Mesodermal cell (in vitro differentiated cells): ENCODE measurements around the gene SLC39A13.
"Not testable (repeated sequence)": the region's sequence is repeated elsewhere in the genome, so short reads cannot be mapped to it uniquely, and the experiment has no call there.

ENCODE experiments used
- H3K27ac ChIP-seq: 2 replicates; pipeline ENCODE4 v1.7.0; 2013; ENCODE audit warnings: mild to moderate bottlenecking, low read depth, low read length, moderate library complexity; ENCODE audit not compliant: severe bottlenecking
- H3K36me3 ChIP-seq: 2 replicates; pipeline ENCODE4 v1.7.1; 2013; ENCODE audit warnings: mild to moderate bottlenecking, low read length, moderate library complexity; ENCODE audit not compliant: control insufficient read depth, insufficient read depth
- H3K4me1 ChIP-seq: one replicate; pipeline ENCODE4 v1.7.1; 2013; ENCODE audit warnings: mild to moderate bottlenecking, low read length; ENCODE audit not compliant: insufficient read depth, control insufficient read depth, poor library complexity, severe bottlenecking
- H3K4me3 ChIP-seq: 2 replicates; pipeline ENCODE4 v1.7.0; 2013; ENCODE audit warnings: low read length, control low read depth, mild to moderate bottlenecking; ENCODE audit not compliant: insufficient read depth, poor library complexity, severe bottlenecking; ENCODE audit errors: extremely low read depth
- H3K9me3 ChIP-seq: 2 replicates; pipeline ENCODE4 v1.7.1; 2013; ENCODE audit warnings: mild to moderate bottlenecking, low read length, moderate library complexity; ENCODE audit not compliant: control insufficient read depth
- whole genome bisulfite sequencing, 2 experiments: methylation state at CpG; one replicate each; pipeline ENCODE4 v1.1.5; 2013; ENCODE audit warnings: missing lambda C conversion rate in 2 of 2; ENCODE audit not compliant: insufficient coverage in 2 of 2; 5-methylcytosine and 5-hydroxymethylcytosine counted together

The SLC39A13 gene

GRCh38 chr11:47443817-47444216 is 35.4 kb downstream of the SLC39A13 start:
- 88 to 100% methylated on average over 1 to 2 of the region's 3 CpGs for WGBS, 2 experiments
- H3K36me3 ChIP-seq: no peaks in the 10 kb centered on the region
- H3K9me3 ChIP-seq: no peaks in the 10 kb centered on the region
- H3K4me3 ChIP-seq: no peak overlapping the region
- no peak overlapping the region for H3K27ac ChIP-seq
- no peaks in the 10 kb centered on the region for H3K4me1 ChIP-seq

- WGBS, 2 experiments: 97% methylated on average over 4 of the region's 4 CpGs
- Histone ChIP-seq H3K27ac (no peak overlapping the region), H3K4me3 (no peak overlapping the region), H3K36me3 (no peaks in the 10 kb centered on the region), H3K9me3 (no peaks in the 10 kb centered on the region), H3K4me1 (no peaks in the 10 kb centered on the region)
Observed at GRCh38 chr11:47445840-47446239, 37.5 kb downstream of the SLC39A13 start.

GRCh38 chr11:47446833-47447232 is 38.4 kb downstream of the SLC39A13 start:
- Histone ChIP-seq H3K4me1 (no peaks in the 10 kb centered on the region), H3K4me3 (no peak overlapping the region), H3K36me3 (no peaks in the 10 kb centered on the region), H3K27ac (no peak overlapping the region), H3K9me3 (no peaks in the 10 kb centered on the region)
- WGBS, 2 experiments: 93 to 98% methylated on average over 9 of the region's 9 CpGs

GRCh38 chr11:47447906-47448305 is 39.5 kb downstream of the SLC39A13 start:
- H3K27ac ChIP-seq: no peak overlapping the region
- H3K9me3 ChIP-seq: no peaks in the 10 kb centered on the region
- H3K36me3 ChIP-seq: no peaks in the 10 kb centered on the region
- 97% methylated on average over 12 of the region's 12 CpGs for WGBS, 2 experiments
- no peaks in the 10 kb centered on the region for H3K4me1 ChIP-seq
- no peak overlapping the region for H3K4me3 ChIP-seq

- 91 to 94% methylated on average over 24 to 32 of the region's 32 CpGs for WGBS, 2 experiments
- H3K4me1 ChIP-seq: no peaks in the 10 kb centered on the region
- no peak within 1 kb of the TSS for H3K4me3 ChIP-seq
- no peaks in the 10 kb centered on the region for H3K36me3 ChIP-seq
- no peak within 1 kb of the TSS for H3K27ac ChIP-seq
- no peaks in the 10 kb centered on the region for H3K9me3 ChIP-seq
Observed at GRCh38 chr11:47448566-47449427, 40.4 kb downstream of the SLC39A13 start, which contains the start of gene RAPSN. RAPSN (minus strand) TSS chr11:47449136; CDS start chr11:47448964, 172 bp downstream.

- H3K36me3 ChIP-seq: no peaks in the 10 kb centered on the region
- no peak overlapping the region for H3K4me3 ChIP-seq
- no peaks in the 10 kb centered on the region for H3K4me1 ChIP-seq
- WGBS, 2 experiments: 92 to 93% methylated on average over 6 to 7 of the region's 8 CpGs
- no peak overlapping the region for H3K27ac ChIP-seq
- H3K9me3 ChIP-seq: no peaks in the 10 kb centered on the region
Observed at GRCh38 chr11:47449541-47449940, 41.2 kb downstream of the SLC39A13 start.

- H3K36me3 ChIP-seq: no peaks in the 10 kb centered on the region
- H3K9me3 ChIP-seq: no peaks in the 10 kb centered on the region
- H3K4me3 ChIP-seq: no peak overlapping the region
- 100% methylated on average over 3 of the region's 4 CpGs; no CpG with 5 or more reads in 1 of the 2 experiments for WGBS, 2 experiments
- no peak overlapping the region for H3K27ac ChIP-seq
- no peaks in the 10 kb centered on the region for H3K4me1 ChIP-seq
Observed at GRCh38 chr11:47451436-47451835, 43.0 kb downstream of the SLC39A13 start.

- Histone ChIP-seq H3K9me3 (no peaks in the 10 kb centered on the region), H3K27ac (no peak overlapping the region), H3K4me3 (no peak overlapping the region), H3K4me1 (no peaks in the 10 kb centered on the region), H3K36me3 (no peaks in the 10 kb centered on the region)
- WGBS, 2 experiments: 93 to 100% methylated on average over 3 to 4 of the region's 4 CpGs
Observed at GRCh38 chr11:47451990-47452389, 43.6 kb downstream of the SLC39A13 start.

- no peak overlapping the region for H3K27ac ChIP-seq
- WGBS, 2 experiments: 95 to 97% methylated on average over 7 to 8 of the region's 8 CpGs
- H3K4me1 ChIP-seq: no peaks in the 10 kb centered on the region
- H3K36me3 ChIP-seq: no peaks in the 10 kb centered on the region
- H3K4me3 ChIP-seq: no peak overlapping the region
- H3K9me3 ChIP-seq: no peaks in the 10 kb centered on the region
Observed at GRCh38 chr11:47453365-47453764, 45.0 kb downstream of the SLC39A13 start.

GRCh38 chr11:47454258-47454671 is 45.9 kb downstream of the SLC39A13 start:
- not testable (repeated sequence) for H3K4me1 ChIP-seq, H3K36me3 ChIP-seq, H3K4me3 ChIP-seq, H3K27ac ChIP-seq, H3K9me3 ChIP-seq
- WGBS, 2 experiments: no CpG with 5 or more reads among the region's 8 CpGs

GRCh38 chr11:47460571-47461235 is 52.3 kb downstream of the SLC39A13 start:
- no peak overlapping the region for H3K27ac ChIP-seq
- WGBS, 2 experiments: 94 to 100% methylated on average over 2 of the region's 2 CpGs
- H3K36me3 ChIP-seq: peaks cover 56% of the 10 kb centered on the region
- H3K4me3 ChIP-seq: no peak overlapping the region
- no peaks in the 10 kb centered on the region for H3K4me1 ChIP-seq
- H3K9me3 ChIP-seq: no peaks in the 10 kb centered on the region
